Right renal pelvis (tissue), 4 donors: ENCODE measurements around the gene PDE2A. TPM values are rescaled to one million over a fixed set of nuclear protein-coding genes. Genes with fewer than 3 reads are reported as not detected.

Experiments used
- DNase-seq, 4 donors: peaks; one replicate each; pipeline ENCODE4 v3.0.0-alpha.2; 2013; ENCODE audit warnings: low read depth in 4 of 4, low spot score in 3 of 4, missing footprints in 1 of 4
- polyA plus RNA-seq, 4 donors: library from polyadenylated mRNA; unstranded; fragments of 120-200 nt; gene quantifications; one replicate each; pipeline ENCODE4 v1.2.1, GENCODE V29; 2013; ENCODE audit not compliant: insufficient read length in 4 of 4

Gene PDE2A
- polyA plus RNA-seq, 4 donors, result 15.1 to 16.2 (median 15.9) TPM

- no peak for DNase-seq
Measured at GRCh38 chr11:72665911-72666472, 8.2 kb downstream of the PDE2A start.

- DNase-seq, result no peak
Measured at GRCh38 chr11:72662036-72662435, 12.2 kb downstream of the PDE2A start.

- no peak for DNase-seq
Measured at GRCh38 chr11:72661486-72661885, 12.7 kb downstream of the PDE2A start.

GRCh38 chr11:72658989-72659640 is 15.1 kb downstream of the PDE2A start:
- DNase-seq, result no peak

GRCh38 chr11:72657411-72658100 is 16.7 kb downstream of the PDE2A start:
- no peak for DNase-seq

GRCh38 chr11:72655896-72656464 is 18.2 kb downstream of the PDE2A start:
- DNase-seq, result no peak

- no peak for DNase-seq
Measured at GRCh38 chr11:72655014-72655413, 19.2 kb downstream of the PDE2A start.

GRCh38 chr11:72653649-72654048 is 20.6 kb downstream of the PDE2A start:
- DNase-seq, result no peak

GRCh38 chr11:72652873-72653630 is 21.2 kb downstream of the PDE2A start:
- DNase-seq, result no peak

- DNase-seq, result no peak
Measured at GRCh38 chr11:72652133-72652532, 22.1 kb downstream of the PDE2A start.

- no peak for DNase-seq
Measured at GRCh38 chr11:72649215-72649976, 24.8 kb downstream of the PDE2A start.

GRCh38 chr11:72648384-72649136 is 25.7 kb downstream of the PDE2A start:
- DNase-seq, result no peak

GRCh38 chr11:72647882-72648281 is 26.3 kb downstream of the PDE2A start:
- DNase-seq, result no peak

- DNase-seq, result no peak
Measured at GRCh38 chr11:72646472-72646871, 27.8 kb downstream of the PDE2A start.

- no peak for DNase-seq
Measured at GRCh38 chr11:72646024-72646423, 28.2 kb downstream of the PDE2A start.

GRCh38 chr11:72643547-72643946 is 30.7 kb downstream of the PDE2A start:
- no peak for DNase-seq

GRCh38 chr11:72642884-72643522 is 31.2 kb downstream of the PDE2A start:
- peak in 3 of 4 donors; percentile 18 to 57 (median 33) for DNase-seq

GRCh38 chr11:72642043-72642883 is 32.0 kb downstream of the PDE2A start:
- no peak for DNase-seq
